GM12878 (cell line): ENCODE results near the gene NAP1L4.

ENCODE experiments used
- CTCF ChIP-seq, 3 experiments: IDR thresholded peaks in 2 of 3; conservative IDR thresholded peaks in 1 of 3; 2 replicates each; pipeline ENCODE4 v1.5.1; 2011; ENCODE audit warnings: low read depth in 3 of 3, low read length in 3 of 3, mild to moderate bottlenecking in 3 of 3, control low read depth in 2 of 3, moderate library complexity in 2 of 3, inconsistent platforms in 1 of 3, mixed read lengths in 1 of 3; ENCODE audit not compliant: control insufficient read depth in 2 of 3, insufficient read depth in 1 of 3; ENCODE audit errors: extremely low read depth in 1 of 3
- ESRRA ChIP-seq: IDR thresholded peaks from 2 replicates; pipeline ENCODE4 v1.6.1; 2012; ENCODE audit warnings: mild to moderate bottlenecking, low read length, improper control_type of control experiment

DNA sequence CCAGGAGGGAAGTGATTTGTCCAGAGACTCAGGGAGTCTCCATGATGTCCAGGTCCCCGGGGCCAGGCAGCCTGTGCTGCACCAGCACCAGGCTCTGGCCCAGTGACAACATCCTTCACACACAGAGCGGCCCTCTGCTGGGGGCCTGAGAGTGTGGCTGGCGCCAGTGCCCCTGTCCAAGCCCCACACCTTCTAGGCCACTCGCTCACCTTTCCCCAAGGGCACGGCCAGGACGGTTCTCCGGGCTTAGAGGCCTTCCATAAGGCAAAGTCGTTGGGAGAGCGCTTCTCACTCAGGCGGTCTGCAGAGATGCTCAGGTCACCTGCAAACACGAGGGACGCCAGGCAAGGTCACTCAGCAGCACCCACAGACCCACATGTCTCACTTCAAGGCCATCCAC is 27.9 kb upstream of the NAP1L4 start:
- TF ChIP-seq ESRRA (no peak), CTCF (IDR thresholded peaks at IDR 0.05 in 2 of 3, conservative IDR thresholded peaks at IDR 0.05 in 1 of 3; ENCODE audit: control insufficient read depth in 2 of 3, extremely low read depth in 1 of 3, insufficient read depth in 1 of 3, low read depth in 3 of 3, low read length in 3 of 3) (no peak)
